ENCODE results near the gene ACTG1. TPM values are rescaled to one million over a fixed set of nuclear protein-coding genes. Genes with fewer than 3 reads are reported as not detected.

ACTG1 gene
- total and polyA plus RNA-seq, 2 of the 13 experiments (the other 11 are each of a cell fraction or from before 2014, with no cell fraction given) = 973 to 1,138 TPM

DNA sequence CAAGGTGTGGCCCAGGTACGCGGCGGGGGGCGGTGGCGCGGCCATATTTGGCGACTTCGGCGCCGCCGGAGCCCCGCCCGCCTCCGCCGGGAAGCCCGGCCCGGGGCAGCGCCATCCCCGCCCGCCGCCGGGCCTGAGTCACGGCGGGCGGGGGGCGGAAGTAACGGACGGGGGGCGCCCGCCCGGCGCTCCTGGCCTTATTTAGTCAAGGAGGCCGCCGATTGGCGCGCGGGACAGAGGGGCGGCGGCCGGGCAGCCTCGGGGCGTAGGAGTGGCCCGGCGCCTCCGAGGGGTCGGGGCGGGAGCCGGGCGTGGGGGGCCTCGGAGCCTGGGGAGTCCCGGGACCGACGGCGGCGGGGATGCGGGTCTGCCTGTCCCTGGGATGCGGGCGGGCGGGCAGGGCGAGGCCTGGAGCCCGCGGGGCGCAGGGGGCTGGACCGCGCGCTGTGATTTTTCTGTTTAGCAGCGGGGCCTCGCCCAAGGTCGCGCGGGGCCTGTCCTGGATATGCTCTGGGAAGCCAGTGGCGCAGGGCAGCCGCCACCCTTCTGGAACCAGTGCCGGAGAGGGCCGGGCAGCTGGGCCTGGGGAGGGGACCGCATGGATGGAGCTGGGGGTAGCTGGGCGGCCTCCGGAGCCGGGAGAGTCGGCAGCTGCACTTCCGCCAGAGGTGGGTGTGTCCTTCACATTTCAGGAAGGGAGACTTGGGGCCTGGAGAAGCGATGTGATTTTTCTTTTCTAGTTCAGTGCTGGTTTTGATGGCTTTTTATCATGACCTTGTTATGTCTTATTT is 2.3 kb upstream of the ACTG1 start (continued):
- TF ChIP-seq STAT6 (CRISPR knock-in tag; IDR thresholded peaks at IDR 0.05; ENCODE audit: borderline replicate concordance) (no peak), GABPA (IDR thresholded peaks at IDR 0.05; ENCODE audit: low read depth, low read length) (no peak), GABPA (CRISPR knock-in tag; IDR thresholded peaks at IDR 0.05; ENCODE audit: low read depth) (peak; percentile 45; the same call in 1 of the 2 replicates), ZNF513 (CRISPR knock-in tag; conservative IDR thresholded peaks at IDR 0.05) (0 out of 2 replicates have a peak, but pooled peaks have one; percentile 80), ZNF790 (CRISPR knock-in tag; IDR thresholded peaks at IDR 0.05; ENCODE audit: borderline replicate concordance) (0 out of 2 replicates have a peak, but pooled peaks have one; percentile 54), NCOR1 (IDR thresholded peaks at IDR 0.05; ENCODE audit: borderline replicate concordance, low read length) (no peak), SOX6 (IDR thresholded peaks at IDR 0.05) (no peak), SOX6 (CRISPR knock-in tag; IDR thresholded peaks at IDR 0.05) (0 out of 2 replicates have a peak, but pooled peaks have one; percentile 19), ZNF552 (CRISPR knock-in tag; IDR thresholded peaks at IDR 0.05; ENCODE audit: borderline replicate concordance) (no peak), KDM1A (CRISPR knock-in tag; IDR thresholded peaks at IDR 0.05) (no peak), ZNF160 (CRISPR knock-in tag; IDR thresholded peaks at IDR 0.05) (no peak; the same call in 1 of the 2 replicates), ATF7 (IDR thresholded peaks at IDR 0.05) (no peak), ATF7 (CRISPR knock-in tag; IDR thresholded peaks at IDR 0.05) (no peak), JUNB (CRISPR knock-in tag; IDR thresholded peaks at IDR 0.05; ENCODE audit: borderline replicate concordance) (no peak), ZNF616 (CRISPR knock-in tag; IDR thresholded peaks at IDR 0.05; ENCODE audit: low read depth) (no peak), MEIS2 (CRISPR knock-in tag; IDR thresholded peaks at IDR 0.05) (peak; percentile 13; the same call in 1 of the 2 replicates), ZNF713 (CRISPR knock-in tag; IDR thresholded peaks at IDR 0.05) (no peak), THAP7 (CRISPR knock-in tag; IDR thresholded peaks at IDR 0.05) (peak; percentile 31; the same call in 1 of the 2 replicates)
- TF ChIP-seq, protein P1, sequence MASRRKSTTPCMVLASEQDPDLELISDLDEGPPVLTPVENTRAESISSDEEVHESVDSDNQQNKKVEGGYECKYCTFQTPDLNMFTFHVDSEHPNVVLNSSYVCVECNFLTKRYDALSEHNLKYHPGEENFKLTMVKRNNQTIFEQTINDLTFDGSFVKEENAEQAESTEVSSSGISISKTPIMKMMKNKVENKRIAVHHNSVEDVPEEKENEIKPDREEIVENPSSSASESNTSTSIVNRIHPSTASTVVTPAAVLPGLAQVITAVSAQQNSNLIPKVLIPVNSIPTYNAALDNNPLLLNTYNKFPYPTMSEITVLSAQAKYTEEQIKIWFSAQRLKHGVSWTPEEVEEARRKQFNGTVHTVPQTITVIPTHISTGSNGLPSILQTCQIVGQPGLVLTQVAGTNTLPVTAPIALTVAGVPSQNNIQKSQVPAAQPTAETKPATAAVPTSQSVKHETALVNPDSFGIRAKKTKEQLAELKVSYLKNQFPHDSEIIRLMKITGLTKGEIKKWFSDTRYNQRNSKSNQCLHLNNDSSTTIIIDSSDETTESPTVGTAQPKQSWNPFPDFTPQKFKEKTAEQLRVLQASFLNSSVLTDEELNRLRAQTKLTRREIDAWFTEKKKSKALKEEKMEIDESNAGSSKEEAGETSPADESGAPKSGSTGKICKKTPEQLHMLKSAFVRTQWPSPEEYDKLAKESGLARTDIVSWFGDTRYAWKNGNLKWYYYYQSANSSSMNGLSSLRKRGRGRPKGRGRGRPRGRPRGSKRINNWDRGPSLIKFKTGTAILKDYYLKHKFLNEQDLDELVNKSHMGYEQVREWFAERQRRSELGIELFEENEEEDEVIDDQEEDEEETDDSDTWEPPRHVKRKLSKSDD (CRISPR knock-in tag; IDR thresholded peaks at IDR 0.05; ENCODE audit: low read depth) = no peak
- TF ChIP-seq, protein P2, sequence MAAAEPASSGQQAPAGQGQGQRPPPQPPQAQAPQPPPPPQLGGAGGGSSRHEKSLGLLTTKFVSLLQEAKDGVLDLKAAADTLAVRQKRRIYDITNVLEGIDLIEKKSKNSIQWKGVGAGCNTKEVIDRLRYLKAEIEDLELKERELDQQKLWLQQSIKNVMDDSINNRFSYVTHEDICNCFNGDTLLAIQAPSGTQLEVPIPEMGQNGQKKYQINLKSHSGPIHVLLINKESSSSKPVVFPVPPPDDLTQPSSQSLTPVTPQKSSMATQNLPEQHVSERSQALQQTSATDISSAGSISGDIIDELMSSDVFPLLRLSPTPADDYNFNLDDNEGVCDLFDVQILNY (CRISPR knock-in tag; conservative IDR thresholded peaks at IDR 0.05) = no peak
